KOPT-K1 (cell line): ENCODE measurements around the gene RAB21.
"Not testable (repeated sequence)": the region's sequence is repeated elsewhere in the genome, so short reads cannot be mapped to it uniquely, and the experiment has no call there.

Source experiments
- H3K27ac ChIP-seq: fragments of 200-600 bp; sonication (generic); 2 replicates; pipeline ENCODE4 v1.5.1; 2016; ENCODE audit warnings: antibody characterized with exemption, mild to moderate bottlenecking, low read depth, low read length; ENCODE audit not compliant: poor library complexity, severe bottlenecking
- H3K36me3 ChIP-seq: fragments of 200-600 bp; sonication (generic); 2 replicates; pipeline ENCODE4 v1.5.1; 2017; ENCODE audit warnings: antibody characterized with exemption, mild to moderate bottlenecking, low read length, moderate library complexity; ENCODE audit not compliant: insufficient read depth
- H3K9me3 ChIP-seq: fragments of 200-600 bp; sonication (generic); 2 replicates; pipeline ENCODE4 v1.5.1; 2017; ENCODE audit warnings: antibody characterized with exemption, low read length, mild to moderate bottlenecking; ENCODE audit not compliant: insufficient read depth, poor library complexity, severe bottlenecking

RAB21 gene

GRCh38 chr12:71804505-71804904 lies 49.8 kb downstream of the RAB21 start:
- H3K9me3 ChIP-seq = no peaks in the 10 kb centered on the region

GRCh38 chr12:71810921-71811320 lies 56.3 kb downstream of the RAB21 start:
- Histone ChIP-seq H3K36me3 (no peaks in the 10 kb centered on the region), H3K27ac (no peak overlapping the region), H3K9me3 (no peaks in the 10 kb centered on the region)

More at GRCh38 chr12:71804505-71804904, 49.8 kb downstream of the RAB21 start:
- no peaks in the 10 kb centered on the region for H3K36me3 ChIP-seq
- H3K27ac ChIP-seq = no peak overlapping the region

GRCh38 chr12:71815242-71815641 lies 60.6 kb downstream of the RAB21 start:
- not testable (repeated sequence) for H3K27ac ChIP-seq, H3K36me3 ChIP-seq, H3K9me3 ChIP-seq

GRCh38 chr12:71822088-71822487 lies 67.4 kb downstream of the RAB21 start:
- H3K36me3 ChIP-seq, H3K9me3 ChIP-seq, H3K27ac ChIP-seq: not testable (repeated sequence)

- Histone ChIP-seq H3K27ac (no peak overlapping the region), H3K9me3 (no peaks in the 10 kb centered on the region), H3K36me3 (no peaks in the 10 kb centered on the region)
Measured at GRCh38 chr12:71828813-71829212, 74.2 kb downstream of the RAB21 start.

- no peaks in the 10 kb centered on the region for H3K9me3 ChIP-seq
- peaks cover 12% of the 10 kb centered on the region; the same call in 1 of the 2 replicates for H3K36me3 ChIP-seq
- no peak overlapping the region for H3K27ac ChIP-seq
Measured at GRCh38 chr12:71837356-71837755, 82.7 kb downstream of the RAB21 start.

- Histone ChIP-seq H3K9me3 (no peaks in the 10 kb centered on the region), H3K36me3 (peaks cover 16% of the 10 kb centered on the region; the same call in 1 of the 2 replicates), H3K27ac (no peak overlapping the region)
Measured at GRCh38 chr12:71838231-71838630, 83.6 kb downstream of the RAB21 start.

GRCh38 chr12:71838676-71839075 lies 84.0 kb downstream of the RAB21 start:
- Histone ChIP-seq H3K36me3 (peaks cover 16% of the 10 kb centered on the region; the same call in 1 of the 2 replicates), H3K27ac (no peak overlapping the region), H3K9me3 (no peaks in the 10 kb centered on the region)

- peak overlapping the region; percentile 76 for H3K27ac ChIP-seq
- H3K36me3 ChIP-seq = peaks cover 16% of the 10 kb centered on the region; the same call in 1 of the 2 replicates
- H3K9me3 ChIP-seq = no peaks in the 10 kb centered on the region
Measured at GRCh38 chr12:71840231-71840847, 85.7 kb downstream of the RAB21 start.

- Histone ChIP-seq H3K27ac (no peak overlapping the region), H3K36me3 (peaks cover 27% of the 10 kb centered on the region; the same call in 1 of the 2 replicates), H3K9me3 (peaks cover 22% of the 10 kb centered on the region)
Measured at GRCh38 chr12:71846322-71846940, 91.8 kb downstream of the RAB21 start.

- Histone ChIP-seq H3K9me3 (peaks cover 40% of the 10 kb centered on the region), H3K36me3 (peaks cover 14% of the 10 kb centered on the region; the same call in 1 of the 2 replicates), H3K27ac (no peak overlapping the region)
Measured at GRCh38 chr12:71848212-71848611, 93.5 kb downstream of the RAB21 start.

- peaks cover 15% of the 10 kb centered on the region; the same call in 1 of the 2 replicates for H3K36me3 ChIP-seq
- H3K27ac ChIP-seq = no peak overlapping the region
- peaks cover 46% of the 10 kb centered on the region for H3K9me3 ChIP-seq
Measured at GRCh38 chr12:71849109-71849851, 94.6 kb downstream of the RAB21 start.
